Neuronal stem cell (in vitro differentiated cells): ENCODE data around the gene MPND.

Experiments used
- DNase-seq: peaks from one replicate; pipeline ENCODE4 v3.0.0-alpha.2; 2013; ENCODE audit warnings: low spot score
- H2AFZ ChIP-seq: one replicate; pipeline ENCODE4 v1.6.1; 2013; ENCODE audit warnings: mild to moderate bottlenecking, low read length, inconsistent platforms
- H2AK5ac ChIP-seq: 2 replicates; pipeline ENCODE4 v1.6.1; 2013; ENCODE audit warnings: low read depth, mild to moderate bottlenecking, inconsistent platforms, low read length, moderate library complexity, mixed read lengths
- H2BK120ac ChIP-seq: 2 replicates; pipeline ENCODE4 v1.6.1; 2013; ENCODE audit warnings: low read depth, mild to moderate bottlenecking, inconsistent platforms, low read length, moderate library complexity, mixed read lengths
- H2BK12ac ChIP-seq: one replicate; pipeline ENCODE4 v1.6.1; 2013; ENCODE audit warnings: low read length, inconsistent platforms
- H2BK15ac ChIP-seq: 2 replicates; pipeline ENCODE4 v1.6.1; 2013; ENCODE audit warnings: mild to moderate bottlenecking, low read length, inconsistent platforms, mixed read lengths
- H2BK5ac ChIP-seq: one replicate; pipeline ENCODE4 v1.6.1; 2013; ENCODE audit warnings: inconsistent platforms, mild to moderate bottlenecking, low read length, moderate library complexity
- H3K14ac ChIP-seq: one replicate; pipeline ENCODE4 v1.6.1; 2013; ENCODE audit warnings: low read length, inconsistent platforms
- H3K18ac ChIP-seq: 2 replicates; pipeline ENCODE4 v1.6.1; 2013; ENCODE audit warnings: low read length, inconsistent platforms
- H3K23ac ChIP-seq: 2 replicates; pipeline ENCODE4 v1.6.1; 2013; ENCODE audit warnings: low read depth, mild to moderate bottlenecking, mixed read lengths, low read length, inconsistent platforms; ENCODE audit not compliant: poor library complexity
- H3K27ac ChIP-seq: replicated peaks from 3 replicates; pipeline ENCODE4 v1.5.1; 2013; ENCODE audit warnings: low read length, inconsistent platforms
- H3K27me3 ChIP-seq, 3 experiments: 2 replicates each; pipeline ENCODE4 v1.6.1; 2013; ENCODE audit warnings: low read length in 3 of 3, mild to moderate bottlenecking in 2 of 3, inconsistent platforms in 1 of 3, low read depth in 1 of 3, mixed read lengths in 1 of 3, moderate library complexity in 1 of 3; ENCODE audit not compliant: control insufficient read depth in 3 of 3, insufficient read depth in 3 of 3
- H3K36me3 ChIP-seq, 2 donors: replicated peaks in 1 of 2; 2 replicates each; pipeline ENCODE4 v1.6.1; 2013; ENCODE audit warnings: low read length in 2 of 2; ENCODE audit not compliant: control insufficient read depth in 2 of 2, insufficient read depth in 2 of 2
- H3K4ac ChIP-seq: 2 replicates; pipeline ENCODE4 v1.6.1; 2013; ENCODE audit warnings: inconsistent platforms, mild to moderate bottlenecking, low read length, moderate library complexity
- H3K4me1 ChIP-seq, 2 donors: 1 replicate in 1 of 2; 2 replicates in 1 of 2; pipeline ENCODE4 v1.6.1; 2013; ENCODE audit warnings: low read length in 2 of 2, low read depth in 1 of 2; ENCODE audit not compliant: control insufficient read depth in 2 of 2, insufficient read depth in 1 of 2
- H3K4me2 ChIP-seq: one replicate; pipeline ENCODE4 v1.6.1; 2013; ENCODE audit warnings: mild to moderate bottlenecking, low read length, inconsistent platforms; ENCODE audit not compliant: insufficient read depth, poor library complexity, severe bottlenecking
- H3K4me3 ChIP-seq, 2 donors: 2 replicates each; pipeline ENCODE4 v1.5.1; 2013; ENCODE audit warnings: low read length in 2 of 2, mild to moderate bottlenecking in 2 of 2, inconsistent platforms in 1 of 2, moderate library complexity in 1 of 2
- H3K79me1 ChIP-seq: one replicate; pipeline ENCODE4 v1.6.1; 2013; ENCODE audit warnings: low read depth, mild to moderate bottlenecking, inconsistent platforms, low read length, moderate library complexity
- H3K9ac ChIP-seq: one replicate; pipeline ENCODE4 v1.6.1; 2013; ENCODE audit warnings: mild to moderate bottlenecking, low read depth, low read length, inconsistent platforms; ENCODE audit not compliant: poor library complexity
- H3K9me3 ChIP-seq, 2 donors: replicated peaks in 1 of 2; 2 replicates each; pipeline versions ENCODE3 to v1.6.1; 2013; ENCODE audit warnings: low read length in 2 of 2, mild to moderate bottlenecking in 2 of 2, inconsistent platforms in 1 of 2, low read depth in 1 of 2, mixed read lengths in 1 of 2, moderate library complexity in 1 of 2; ENCODE audit not compliant: control insufficient read depth in 2 of 2, insufficient read depth in 1 of 2
- H4K8ac ChIP-seq: one replicate; pipeline ENCODE4 v1.6.1; 2013; ENCODE audit warnings: low read depth, mild to moderate bottlenecking, inconsistent platforms, low read length, moderate library complexity
- H4K91ac ChIP-seq: one replicate; pipeline ENCODE4 v1.6.1; 2013; ENCODE audit warnings: low read length, low read depth, mild to moderate bottlenecking, inconsistent platforms; ENCODE audit not compliant: poor library complexity
- WGBS, 2 donors: extraction: QIAGEN DNeasy Blood & Tissue Kit; methylation state at CpG; one replicate each; pipeline ENCODE4 v1.1.7; 2013; ENCODE audit warnings: missing lambda C conversion rate in 2 of 2, mixed read lengths in 1 of 2; ENCODE audit not compliant: insufficient read length in 2 of 2, insufficient replicate concordance in 1 of 2; ENCODE audit errors: extremely low coverage in 2 of 2; 5-methylcytosine and 5-hydroxymethylcytosine counted together

Gene MPND

DNA sequence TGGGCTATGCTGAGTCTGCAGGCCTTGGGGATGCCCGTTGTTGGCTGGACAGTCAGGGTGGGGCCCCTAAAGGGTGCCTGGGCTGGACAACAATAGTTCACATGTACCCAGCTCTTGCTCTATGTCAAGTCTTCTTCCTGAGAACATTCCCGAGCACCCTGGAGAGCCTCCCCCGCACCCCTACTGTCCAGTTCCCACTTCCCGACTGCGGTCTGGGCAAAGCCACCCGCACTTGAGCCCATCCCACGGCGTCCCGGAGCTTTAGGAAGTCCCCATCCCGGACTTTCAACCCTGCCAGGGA, 1.1 kb upstream of the MPND start:
- H2BK5ac ChIP-seq: peak overlapping the region; percentile 95
- H3K4me3 ChIP-seq: peak overlapping the region; percentile 60 to 91
- no CpG with 5 or more reads among the region's 10 CpGs for WGBS, 2 donors
- H3K4me1 ChIP-seq: peaks cover 16 to 19% of the 10 kb centered on the region in 2 donors
- no peaks in the 10 kb centered on the region for H3K9me3 ChIP-seq
- peaks cover 2% of the 10 kb centered on the region for H3K79me1 ChIP-seq
- peak overlapping the region; percentile 65 for H3K4me2 ChIP-seq
- peak overlapping the region; percentile 27 for H3K4ac ChIP-seq
- no peak overlapping the region for H2BK12ac ChIP-seq
- H4K91ac ChIP-seq: no peak overlapping the region
- H4K8ac ChIP-seq: no peak overlapping the region
- peak overlapping the region; percentile 98 for H3K18ac ChIP-seq
- H3K27ac ChIP-seq: peak overlapping the region; percentile 97
- peak overlapping the region; percentile 37 for H3K23ac ChIP-seq
- no peaks in the 10 kb centered on the region for H3K27me3 ChIP-seq
- peak overlapping the region; percentile 9 for H3K14ac ChIP-seq
- H2BK15ac ChIP-seq: no peak overlapping the region
- H3K9ac ChIP-seq: peak overlapping the region; percentile 92
- peak overlapping the region; percentile 40 for H2AFZ ChIP-seq
- no peak for DNase-seq
- H2AK5ac ChIP-seq: peak overlapping the region; percentile 66
- H2BK120ac ChIP-seq: peak overlapping the region; percentile 82
- H3K36me3 ChIP-seq: peaks cover 8 to 19% of the 10 kb centered on the region in 2 donors

- Histone ChIP-seq H2AK5ac (peak overlapping the region; percentile 47), H3K4me1 (peaks cover 15 to 18% of the 10 kb centered on the region in 2 donors), H3K36me3 (peaks cover 10 to 24% of the 10 kb centered on the region in 2 donors), H3K4ac (peak overlapping the region; percentile 38), H3K79me1 (peaks cover 2% of the 10 kb centered on the region), H2BK120ac (no peak overlapping the region), H4K91ac (peak overlapping the region; percentile 98), H2BK15ac (no peak overlapping the region), H3K27me3 (no peaks in the 10 kb centered on the region), H3K23ac (peak overlapping the region; percentile 37), H2BK5ac (peak overlapping the region; percentile 99), H3K4me2 (peak overlapping the region; percentile 93), H3K18ac (peak overlapping the region; percentile 100), H3K9ac (peak overlapping the region; percentile 93), H2BK12ac (no peak overlapping the region), H2AFZ (peak overlapping the region; percentile 80), H3K14ac (peak overlapping the region; percentile 99), H3K27ac (peak overlapping the region; percentile 98), H3K9me3 (no peaks in the 10 kb centered on the region), H3K4me3 (peak overlapping the region; percentile 71 to 91), H4K8ac (no peak overlapping the region)
- WGBS, 2 donors: no CpG with 5 or more reads among the region's 39 CpGs
- peak; percentile 100 for DNase-seq
These were observed 570 bp upstream of the MPND start for GRCh38 chr19:4342615-4343369.

GRCh38 chr19:4345342-4346019, 2.1 kb downstream of the MPND start:
- Histone ChIP-seq H3K9me3 (no peaks in the 10 kb centered on the region), H3K4me2 (no peak overlapping the region), H3K4me3 (no peak overlapping the region), H3K79me1 (peaks cover 2% of the 10 kb centered on the region), H2BK12ac (no peak overlapping the region), H3K18ac (no peak overlapping the region), H3K23ac (peak overlapping the region; percentile 75), H3K9ac (peak overlapping the region; percentile 3), H4K91ac (no peak overlapping the region), H3K14ac (no peak overlapping the region), H3K27me3 (no peaks in the 10 kb centered on the region), H2BK5ac (no peak overlapping the region), H3K4me1 (peaks cover 6 to 11% of the 10 kb centered on the region in 2 donors), H2AFZ (no peak overlapping the region), H4K8ac (no peak overlapping the region), H3K27ac (no peak overlapping the region), H3K36me3 (peaks cover 17 to 47% of the 10 kb centered on the region in 2 donors), H2AK5ac (no peak overlapping the region), H2BK120ac (no peak overlapping the region), H3K4ac (no peak overlapping the region), H2BK15ac (no peak overlapping the region)
- WGBS, 2 donors: no CpG with 5 or more reads among the region's 15 CpGs
- DNase-seq: no peak

DNA sequence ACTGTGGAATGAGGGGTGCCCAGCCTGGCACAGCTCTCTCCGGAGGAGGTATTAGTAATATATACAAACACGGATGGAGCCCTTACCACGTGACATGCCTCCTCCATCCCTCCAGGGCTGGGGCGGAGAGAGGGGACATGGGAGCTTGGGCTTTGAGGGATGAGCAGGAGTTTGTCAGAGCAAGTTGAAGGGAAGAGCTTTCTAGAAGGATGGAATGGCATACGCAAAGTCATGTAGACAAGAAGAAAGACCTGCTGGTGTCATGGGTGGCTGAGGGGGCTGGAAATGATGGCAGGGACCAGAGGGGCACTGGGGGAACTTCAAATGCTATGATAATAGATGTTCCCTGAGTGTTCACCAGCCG, 2.6 kb downstream of the MPND start:
- H3K9ac ChIP-seq: no peak overlapping the region
- no peak for DNase-seq
- no peak overlapping the region for H3K4me2 ChIP-seq
- H3K9me3 ChIP-seq: no peaks in the 10 kb centered on the region
- H2AFZ ChIP-seq: no peak overlapping the region
- H4K91ac ChIP-seq: no peak overlapping the region
- H3K27me3 ChIP-seq: no peaks in the 10 kb centered on the region
- H2BK5ac ChIP-seq: no peak overlapping the region
- no peak overlapping the region for H2AK5ac ChIP-seq
- H3K14ac ChIP-seq: no peak overlapping the region
- peaks cover 6 to 11% of the 10 kb centered on the region in 2 donors for H3K4me1 ChIP-seq
- H4K8ac ChIP-seq: no peak overlapping the region
- H3K4ac ChIP-seq: no peak overlapping the region
- no peak overlapping the region for H2BK15ac ChIP-seq
- no CpG with 5 or more reads among the region's 6 CpGs for WGBS, 2 donors
- peaks cover 5% of the 10 kb centered on the region for H3K79me1 ChIP-seq
- H3K18ac ChIP-seq: no peak overlapping the region
- no peak overlapping the region for H3K4me3 ChIP-seq
- no peak overlapping the region for H3K23ac ChIP-seq
- no peak overlapping the region for H3K27ac ChIP-seq
- H3K36me3 ChIP-seq: peaks cover 19 to 52% of the 10 kb centered on the region in 2 donors
- no peak overlapping the region for H2BK120ac ChIP-seq
- no peak overlapping the region for H2BK12ac ChIP-seq
